Astrocyte (in vitro differentiated cells and primary cell): ENCODE results near the gene RPL13.

Source experiments
- CTCF ChIP-seq: IDR thresholded peaks from 2 replicates; pipeline ENCODE4 v1.5.1; 2011; ENCODE audit warnings: low read depth, mild to moderate bottlenecking, inconsistent platforms, low read length, moderate library complexity; ENCODE audit not compliant: insufficient read depth
- EZH2 ChIP-seq: IDR thresholded peaks from 2 replicates; pipeline ENCODE4 v1.6.1; 2012; ENCODE audit warnings: mild to moderate bottlenecking, low read length, inconsistent platforms; ENCODE audit not compliant: insufficient read depth

DNA sequence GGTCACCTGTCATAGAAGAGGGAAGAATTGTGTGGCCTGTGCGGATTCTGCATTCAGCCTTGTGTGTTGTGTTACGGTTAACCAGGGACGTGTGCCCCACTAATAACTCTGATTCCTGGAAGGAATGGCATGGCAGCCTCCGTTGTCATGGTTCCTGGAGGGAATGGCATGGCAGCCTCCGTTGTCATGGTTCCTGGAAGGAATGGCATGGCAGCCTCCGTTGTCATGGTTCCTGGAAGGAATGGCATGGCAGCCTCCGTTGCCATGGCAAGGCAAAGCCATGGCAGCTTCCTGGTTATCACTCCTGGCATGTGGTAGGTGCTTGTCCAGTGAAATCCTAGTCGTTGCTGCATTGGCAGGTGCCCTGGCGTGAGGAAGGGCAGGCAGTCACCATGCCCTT lies 43.4 kb upstream of the RPL13 start:
- TF ChIP-seq EZH2 (no peak), CTCF (no peak)
